HG02884 (cell line): ENCODE results near the gene PRRC2B.

ENCODE experiments used
- ATAC-seq: cut with Tn5 transposase; IDR thresholded peaks from one replicate; pipeline ENCODE4 v1.9.1; 2021; ENCODE audit warnings: mild to moderate bottlenecking, moderate library complexity; ENCODE audit not compliant: unreplicated experiment

Gene PRRC2B

DNA sequence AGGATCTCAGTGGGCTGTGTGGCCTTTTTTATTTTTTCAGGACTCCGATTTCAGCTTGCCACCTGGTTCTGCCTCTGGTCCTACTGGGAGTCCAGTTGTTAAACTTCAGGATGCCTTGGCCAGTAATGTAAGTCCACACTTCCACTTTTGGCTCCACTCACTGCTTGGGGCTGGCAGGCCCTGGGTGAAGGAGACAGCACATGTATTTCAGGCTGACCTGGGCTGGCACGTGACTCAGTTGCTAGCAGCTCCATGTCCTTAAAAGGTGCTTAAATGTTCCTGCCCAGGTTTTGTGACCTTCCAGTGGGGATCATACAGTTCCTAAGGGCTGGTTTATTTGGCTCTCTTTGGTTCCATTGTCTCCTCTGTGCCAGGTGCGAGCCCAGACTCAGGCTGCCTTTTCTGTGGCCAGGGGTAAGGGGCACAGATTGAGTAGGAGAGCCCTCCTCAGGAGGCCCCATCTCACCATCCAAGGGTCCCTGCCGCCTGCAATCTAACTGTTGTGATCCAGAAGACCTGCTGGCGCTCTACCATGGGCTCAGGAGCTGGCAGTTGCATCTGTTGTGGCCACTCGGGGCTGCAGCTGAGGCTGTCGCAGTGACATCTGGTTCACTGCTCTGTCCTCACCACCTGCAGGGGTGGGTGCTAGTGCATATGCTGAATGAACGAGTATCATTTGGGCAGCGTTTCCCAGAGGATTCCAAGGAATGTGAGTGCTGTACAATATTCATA lies 89.6 kb downstream of the PRRC2B start:
- no peak for ATAC-seq

DNA sequence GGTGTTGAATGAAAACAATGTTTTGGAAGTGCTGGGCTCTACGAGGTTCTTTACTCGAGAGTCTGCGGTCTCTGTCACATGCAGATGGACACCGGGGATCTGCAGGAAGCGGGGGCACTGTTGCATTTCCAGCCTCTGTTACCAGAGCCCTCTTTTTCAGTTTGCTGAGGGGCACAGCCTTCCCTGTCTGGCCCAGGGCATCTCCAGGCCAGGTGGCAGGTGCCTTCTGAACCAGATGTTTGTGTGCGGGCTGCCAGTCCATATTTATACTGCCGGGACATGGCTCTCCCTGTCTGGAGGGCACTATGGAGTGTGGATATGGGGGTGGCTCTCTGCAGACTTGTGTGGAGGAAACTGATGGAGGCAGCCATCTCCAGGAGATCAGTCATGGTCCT lies 90.2 kb downstream of the PRRC2B start:
- no peak for ATAC-seq

DNA sequence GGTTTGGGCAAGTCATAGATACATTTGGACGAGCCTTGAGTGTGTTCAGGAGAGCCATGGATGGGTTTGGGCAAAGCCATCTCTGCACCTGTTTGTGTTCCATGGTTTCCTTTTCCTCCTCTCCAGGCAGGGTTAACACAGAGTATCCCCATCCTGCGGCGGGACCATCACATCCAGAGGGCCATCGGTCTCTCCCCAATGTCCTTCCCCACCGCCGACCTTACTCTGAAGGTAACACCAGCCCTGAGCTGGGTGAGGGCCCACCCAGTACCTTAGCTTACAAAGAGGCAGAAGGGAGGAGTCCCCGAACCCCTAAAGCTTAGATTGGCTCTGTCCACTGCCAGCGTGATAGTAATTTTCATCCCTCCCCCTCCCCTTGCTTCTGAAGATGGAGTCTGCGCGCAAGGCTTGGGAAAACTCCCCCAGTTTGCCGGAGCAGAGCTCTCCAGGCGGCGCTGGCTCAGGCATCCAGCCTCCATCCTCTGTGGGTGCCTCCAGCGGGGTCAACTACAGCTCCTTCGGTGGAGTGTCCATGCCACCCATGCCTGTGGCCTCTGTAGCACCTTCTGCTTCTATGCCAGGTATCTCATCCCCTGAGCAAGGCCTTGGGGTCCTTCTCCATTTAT lies 90.8 kb downstream of the PRRC2B start:
- no peak for ATAC-seq

DNA sequence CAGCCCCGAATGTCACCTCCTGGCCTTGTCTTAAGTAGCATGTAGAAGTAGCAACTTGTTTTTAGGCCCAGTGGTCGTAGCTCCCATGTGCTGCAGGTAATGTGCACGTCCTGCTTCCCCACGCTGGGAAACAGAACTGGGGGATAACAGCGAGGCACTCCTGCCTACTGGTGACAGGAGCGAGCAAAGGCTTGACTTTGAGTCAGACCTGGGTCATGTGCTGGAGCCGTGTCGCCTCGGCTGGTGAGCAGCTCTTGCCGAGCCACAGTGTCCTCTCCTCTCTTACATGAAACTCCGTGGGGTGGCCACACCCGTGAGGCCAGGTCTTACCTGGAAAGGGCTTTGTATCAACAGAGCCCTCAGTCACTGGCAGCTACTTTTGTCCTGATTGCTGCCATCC lies 91.3 kb downstream of the PRRC2B start:
- no peak for ATAC-seq

DNA sequence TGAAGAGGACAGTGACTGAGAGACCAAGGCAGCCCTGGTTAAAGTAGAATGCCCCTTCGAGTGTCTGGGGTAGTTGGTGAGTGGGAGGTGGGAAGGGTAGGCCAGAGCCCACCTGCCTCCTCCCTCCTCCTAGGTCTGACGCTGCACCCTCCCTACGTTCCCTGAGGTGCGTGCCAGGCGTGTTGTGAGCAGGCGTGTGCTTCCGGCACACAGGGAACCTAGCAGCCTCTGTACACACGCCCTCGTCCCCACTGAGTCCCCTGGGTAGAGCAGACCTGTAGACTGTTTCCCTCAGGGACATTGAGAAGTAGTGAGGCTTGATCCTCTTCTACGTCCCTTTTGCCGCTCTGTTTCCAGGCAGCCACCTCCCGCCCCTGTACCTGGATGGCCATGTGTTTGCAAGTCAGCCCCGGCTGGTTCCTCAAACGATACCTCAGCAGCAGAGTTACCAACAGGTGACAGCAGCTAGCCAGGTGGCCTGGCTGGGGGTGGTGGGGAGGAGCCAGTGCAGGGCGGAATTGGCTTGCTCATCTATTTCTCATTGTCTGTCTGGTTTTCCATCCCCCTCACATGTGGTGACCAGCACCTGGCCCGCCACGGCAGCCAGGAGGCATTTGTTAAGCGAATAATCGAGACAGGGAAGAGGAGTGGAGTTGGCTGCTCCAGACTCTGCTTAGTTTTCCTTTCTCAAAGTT lies 92.0 kb downstream of the PRRC2B start:
- ATAC-seq, result no peak

DNA sequence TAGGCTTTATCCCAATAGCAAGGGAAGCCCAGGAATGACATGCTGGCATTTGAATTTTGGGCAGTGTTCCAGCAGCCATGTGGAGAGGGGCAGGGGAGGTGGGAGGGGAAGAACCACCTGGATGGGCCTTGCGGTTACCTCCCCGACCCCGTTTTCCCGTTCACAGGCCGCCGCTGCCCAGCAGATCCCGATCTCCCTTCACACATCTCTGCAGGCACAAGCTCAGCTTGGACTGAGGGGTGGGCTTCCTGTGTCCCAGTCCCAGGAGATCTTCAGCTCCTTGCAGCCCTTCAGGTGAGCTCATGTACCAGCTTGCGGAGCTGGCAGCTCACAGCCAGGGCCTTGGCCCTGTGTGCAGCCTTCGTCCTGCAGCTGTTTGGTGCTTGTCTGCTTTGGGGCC lies 93.1 kb downstream of the PRRC2B start:
- no peak for ATAC-seq

DNA sequence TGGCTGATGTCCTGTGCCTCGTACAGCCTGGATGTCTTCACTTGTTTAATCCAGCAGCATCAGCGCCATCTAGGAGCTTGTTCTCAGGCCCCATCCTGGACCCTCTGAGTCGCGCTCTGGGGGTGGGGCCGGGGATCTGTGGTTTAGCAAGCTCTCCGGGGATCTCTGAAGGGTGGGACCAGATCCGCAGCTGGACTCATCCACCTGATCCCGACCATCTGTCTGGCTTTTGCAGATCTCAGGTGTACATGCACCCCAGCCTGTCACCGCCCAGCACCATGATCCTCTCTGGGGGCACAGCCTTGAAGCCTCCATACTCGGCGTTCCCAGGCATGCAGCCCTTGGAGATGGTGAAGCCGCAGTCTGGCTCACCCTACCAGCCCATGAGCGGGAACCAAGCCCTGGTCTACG lies 93.7 kb downstream of the PRRC2B start:
- ATAC-seq, result no peak

DNA sequence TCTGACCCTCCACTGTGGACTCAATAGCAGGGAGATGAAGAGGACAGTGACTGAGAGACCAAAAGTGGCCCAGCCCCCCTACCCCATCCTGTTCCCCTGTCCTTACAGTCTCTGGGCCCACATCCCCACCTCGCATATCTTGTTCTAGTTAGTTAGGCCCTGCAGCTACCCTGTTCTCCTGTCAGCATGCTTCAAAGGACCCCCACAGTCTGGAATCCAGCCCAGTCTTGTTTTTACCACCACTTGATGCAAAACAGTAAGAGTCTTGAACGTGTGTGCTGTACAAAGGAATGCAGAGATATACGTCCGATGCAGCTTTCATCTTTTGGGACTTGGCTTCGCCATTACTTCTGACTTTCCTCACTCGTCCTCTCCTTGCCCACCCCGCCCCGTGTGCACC lies 96.6 kb downstream of the PRRC2B start:
- ATAC-seq, result no peak

DNA sequence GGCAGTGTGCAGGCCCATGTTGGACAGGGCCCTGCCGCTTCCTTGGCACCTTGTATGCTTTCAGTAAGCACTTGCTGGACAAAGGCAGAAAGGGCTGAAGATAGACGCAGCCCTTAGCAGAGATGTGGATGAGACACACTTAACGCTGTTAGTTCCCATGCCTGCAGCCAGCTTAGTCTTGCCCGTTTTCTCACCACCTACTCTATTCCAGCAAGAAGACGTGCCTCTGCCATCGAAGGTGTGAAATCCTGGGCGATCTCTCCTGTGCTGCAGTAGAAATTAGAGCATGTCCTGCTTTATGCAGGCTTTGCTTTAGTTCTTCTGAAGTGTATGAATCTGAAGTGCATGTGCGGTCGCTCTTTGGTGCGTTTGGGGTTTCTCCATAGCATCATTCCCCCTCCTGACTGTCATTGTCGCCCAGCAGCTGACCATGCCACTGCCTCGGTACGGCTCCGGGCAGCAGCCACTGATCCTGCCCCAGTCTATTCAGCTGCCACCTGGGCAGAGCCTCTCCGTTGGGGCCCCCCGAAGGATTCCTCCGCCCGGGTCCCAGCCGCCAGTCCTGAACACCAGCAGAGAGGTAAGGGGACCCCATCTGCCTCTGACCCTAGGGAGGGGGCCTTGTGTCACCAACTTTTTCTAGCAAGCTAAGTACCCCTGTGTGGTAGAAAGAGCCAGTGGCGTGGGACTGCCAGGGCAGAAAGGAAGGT lies 97.3 kb downstream of the PRRC2B start:
- ATAC-seq, result no peak

DNA sequence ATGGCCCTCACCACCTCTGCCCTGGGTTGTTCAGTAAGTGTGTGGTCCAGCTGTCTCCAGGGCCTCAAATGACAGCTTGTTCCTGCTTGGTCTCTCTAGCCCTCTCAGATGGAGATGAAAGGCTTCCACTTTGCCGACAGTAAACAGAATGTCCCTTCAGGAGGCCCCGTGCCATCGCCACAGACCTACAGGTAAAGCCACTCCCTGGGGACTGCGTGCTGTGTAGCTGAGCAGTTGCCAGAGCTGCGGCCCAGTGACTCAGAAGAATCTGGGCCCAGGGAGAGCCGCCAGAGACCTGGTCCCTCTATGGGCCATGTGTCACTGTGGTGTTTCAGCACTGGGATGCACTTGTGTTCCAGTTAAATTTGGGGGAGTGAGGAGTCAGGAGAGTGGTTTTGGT lies 98.2 kb downstream of the PRRC2B start:
- ATAC-seq, result no peak

DNA sequence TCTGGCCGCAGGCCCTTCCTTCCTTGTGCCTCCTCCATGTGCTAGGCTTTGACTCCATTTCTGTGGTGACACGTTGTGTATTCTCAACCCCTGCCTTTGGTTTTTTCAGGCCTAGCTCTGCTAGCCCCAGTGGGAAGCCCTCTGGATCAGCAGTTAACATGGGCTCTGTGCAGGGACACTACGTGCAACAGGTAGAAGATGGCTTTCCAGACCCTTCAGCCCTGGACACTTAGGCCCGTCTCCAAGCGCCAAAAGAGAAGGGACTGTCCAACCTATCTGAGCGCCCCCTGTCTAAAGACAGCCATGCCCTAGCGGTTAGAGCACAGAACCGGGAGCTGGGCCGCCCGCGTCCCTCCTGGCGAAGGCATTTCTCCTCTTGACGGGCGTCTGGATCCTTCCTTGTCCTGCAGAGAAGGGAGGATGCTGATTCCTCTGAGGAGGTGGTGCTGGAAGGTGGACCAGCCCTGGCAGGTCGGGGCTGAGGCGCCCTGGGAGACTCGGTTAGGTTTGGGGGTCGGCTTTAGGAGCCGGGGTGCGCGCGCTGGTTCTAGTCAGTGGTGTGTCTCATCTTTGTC lies 100.5 kb downstream of the PRRC2B start:
- no peak for ATAC-seq

DNA sequence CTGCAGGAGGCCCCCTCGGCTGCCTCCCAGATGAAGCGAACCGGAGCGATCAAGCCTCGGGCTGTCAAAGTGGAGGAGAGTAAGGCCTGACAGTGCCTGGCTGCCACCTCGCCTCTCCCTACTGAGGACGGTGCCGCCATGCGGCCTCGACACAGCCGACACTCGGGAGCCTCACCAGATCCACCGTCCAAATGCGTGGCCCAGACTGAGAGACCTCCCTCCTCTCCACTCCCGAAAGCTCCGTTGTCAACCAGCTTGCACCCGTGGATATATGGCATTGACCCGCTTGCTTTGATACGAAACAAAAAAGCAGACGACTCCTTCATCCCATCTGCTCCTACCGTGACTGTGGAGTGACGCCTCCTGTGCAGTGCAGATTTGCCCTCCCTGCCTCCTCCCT lies 101.9 kb downstream of the PRRC2B start:
- no peak for ATAC-seq

DNA sequence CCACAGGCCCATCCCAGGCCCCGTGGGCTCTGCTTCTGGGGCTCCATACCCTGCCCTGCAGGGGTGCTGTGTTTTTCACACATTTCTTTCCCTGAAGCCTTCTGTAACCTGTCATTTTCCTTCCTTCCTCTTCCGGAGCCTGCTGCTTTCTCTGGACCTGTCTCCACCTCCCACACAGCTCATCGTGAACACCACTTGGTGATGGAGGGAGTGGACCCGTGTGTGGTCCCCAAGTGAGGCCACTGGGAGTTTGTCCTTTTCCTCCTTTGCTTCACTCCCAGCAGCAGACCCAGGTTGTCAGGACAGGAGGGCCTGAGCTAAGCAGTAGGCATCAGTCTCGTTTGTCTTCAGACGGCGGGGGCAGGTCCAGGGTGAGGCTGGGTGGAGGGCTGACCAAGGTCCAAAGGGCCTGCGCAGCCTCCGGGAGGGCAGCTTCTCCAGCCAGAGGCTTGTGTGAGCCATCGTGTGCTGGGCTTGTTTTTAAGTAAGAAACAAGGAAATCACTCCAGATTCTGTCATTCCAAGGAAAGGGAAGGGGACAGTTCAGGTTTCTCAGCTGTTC lies 103.0 kb downstream of the PRRC2B start:
- ATAC-seq, result no peak

DNA sequence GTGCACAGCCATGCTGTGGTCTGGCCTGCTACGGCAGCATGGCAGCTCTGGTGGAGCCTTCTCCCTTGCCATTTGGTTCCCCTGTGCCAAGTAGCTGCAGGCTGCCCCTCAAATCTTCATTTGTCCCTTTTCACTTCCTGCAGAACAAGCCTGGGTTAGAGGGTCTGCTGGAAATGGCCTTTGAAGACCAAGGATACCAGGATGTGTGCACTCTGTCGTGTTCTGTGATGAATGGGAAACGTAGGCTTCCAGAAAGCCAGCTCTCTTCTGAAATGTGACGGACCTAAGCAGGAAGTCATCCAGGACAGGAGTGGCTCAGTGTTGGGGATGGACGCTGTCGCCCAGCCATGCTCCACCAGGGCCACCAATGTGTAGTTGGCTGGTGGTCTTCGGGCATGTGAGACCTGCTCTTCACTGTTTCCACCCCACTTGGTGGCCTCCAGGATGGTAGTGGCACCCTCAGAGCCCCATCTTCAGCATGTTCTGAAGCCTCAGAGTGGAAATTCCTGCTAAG lies 105.4 kb downstream of the PRRC2B start:
- no peak for ATAC-seq

DNA sequence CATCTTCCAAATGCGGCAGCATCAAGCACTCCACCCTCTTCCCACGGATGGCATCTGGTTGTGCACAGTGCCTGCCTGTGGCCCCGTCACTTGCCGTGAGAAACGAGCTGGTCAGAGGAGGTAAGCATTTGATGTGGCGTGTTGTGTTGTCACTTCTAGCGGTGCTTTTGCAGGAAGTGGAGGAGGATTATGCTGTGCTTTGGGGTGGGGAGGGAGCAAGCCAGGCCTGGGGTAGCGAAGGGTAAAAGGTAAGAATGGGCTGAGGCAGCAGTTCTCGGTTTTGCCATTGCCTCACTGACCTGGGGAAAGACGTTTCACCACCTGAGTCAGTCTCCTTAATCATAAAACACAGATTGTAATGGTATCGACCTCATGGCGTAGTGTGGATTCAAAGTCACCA lies 106.5 kb downstream of the PRRC2B start:
- ATAC-seq, result no peak

DNA sequence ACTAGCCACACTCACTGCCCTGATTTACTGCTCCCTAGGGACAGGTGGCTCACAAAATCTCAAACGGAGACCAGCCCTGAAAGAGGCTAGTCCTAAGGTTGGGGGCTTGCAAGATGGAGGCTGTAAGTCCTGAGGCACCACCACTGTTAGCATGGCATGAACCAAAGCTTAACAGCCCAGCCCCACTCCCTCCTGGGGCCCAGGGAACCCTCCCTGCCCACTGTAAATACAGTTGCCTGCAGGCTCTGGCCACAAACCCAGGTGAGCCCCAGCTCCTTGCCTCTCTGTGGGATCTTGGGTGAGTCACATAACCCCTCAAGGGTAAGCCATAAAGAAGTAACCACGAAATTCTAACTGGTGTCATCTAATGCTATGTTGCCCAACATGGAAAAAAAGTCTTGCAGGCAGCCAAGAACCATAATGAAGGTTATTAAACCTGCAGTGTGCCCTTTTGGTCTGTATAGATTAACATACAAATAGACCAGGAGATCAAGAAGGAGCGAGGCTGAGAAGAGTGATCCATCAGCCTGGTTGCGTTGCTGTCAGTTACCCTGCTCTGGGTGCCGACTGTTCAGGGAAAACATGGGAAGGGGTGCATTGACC lies 107.2 kb downstream of the PRRC2B start:
- no peak for ATAC-seq

DNA sequence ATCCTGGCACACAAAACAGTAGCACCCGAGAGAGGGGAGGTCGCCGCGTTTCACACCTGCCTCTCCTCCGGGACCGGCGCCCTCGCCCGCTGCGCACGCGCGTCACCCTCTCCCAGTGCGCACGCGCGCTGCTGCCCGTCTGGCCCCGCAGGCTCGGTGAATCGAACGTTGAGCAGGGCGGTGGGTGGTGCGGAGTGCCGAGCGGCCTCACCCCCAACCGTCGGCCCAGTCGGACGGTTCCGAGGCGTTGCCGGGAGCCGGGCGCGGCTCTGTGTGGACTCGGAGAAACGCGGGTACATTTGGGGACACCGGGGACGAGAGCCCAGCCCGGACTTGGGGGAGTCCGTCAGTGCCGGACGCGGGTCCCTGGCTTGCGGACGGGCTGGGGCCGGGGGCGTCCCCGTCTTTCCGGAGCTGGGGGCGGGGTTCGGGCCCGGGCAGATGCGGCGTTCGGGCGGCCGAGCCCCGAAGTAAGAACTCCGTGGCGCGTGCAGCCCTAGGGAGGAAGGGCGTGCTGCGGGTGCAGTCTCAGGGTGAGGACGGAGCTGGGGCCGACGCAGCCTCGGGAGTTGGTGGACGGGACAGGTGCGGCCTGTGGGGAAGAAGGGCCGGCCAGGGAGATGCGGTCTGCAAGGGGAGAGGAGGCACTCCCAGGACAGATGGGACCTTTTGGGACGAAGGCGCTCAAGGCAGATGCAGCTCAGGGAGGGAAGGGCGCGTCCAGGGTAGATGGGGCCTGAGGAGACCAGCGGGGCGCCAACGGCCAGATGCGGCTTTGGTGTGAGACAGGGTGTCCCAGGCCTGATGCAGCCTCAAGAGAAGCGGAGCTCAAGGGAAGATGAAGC lies 109.1 kb downstream of the PRRC2B start, which contains the start of gene POMT1:
Gene POMT1 (plus strand): TSS at position 138 of the 845 bp plus-strand sequence. CDS start 1,301 bp downstream, outside the sequence.
- ATAC-seq, result peak; percentile 72

DNA sequence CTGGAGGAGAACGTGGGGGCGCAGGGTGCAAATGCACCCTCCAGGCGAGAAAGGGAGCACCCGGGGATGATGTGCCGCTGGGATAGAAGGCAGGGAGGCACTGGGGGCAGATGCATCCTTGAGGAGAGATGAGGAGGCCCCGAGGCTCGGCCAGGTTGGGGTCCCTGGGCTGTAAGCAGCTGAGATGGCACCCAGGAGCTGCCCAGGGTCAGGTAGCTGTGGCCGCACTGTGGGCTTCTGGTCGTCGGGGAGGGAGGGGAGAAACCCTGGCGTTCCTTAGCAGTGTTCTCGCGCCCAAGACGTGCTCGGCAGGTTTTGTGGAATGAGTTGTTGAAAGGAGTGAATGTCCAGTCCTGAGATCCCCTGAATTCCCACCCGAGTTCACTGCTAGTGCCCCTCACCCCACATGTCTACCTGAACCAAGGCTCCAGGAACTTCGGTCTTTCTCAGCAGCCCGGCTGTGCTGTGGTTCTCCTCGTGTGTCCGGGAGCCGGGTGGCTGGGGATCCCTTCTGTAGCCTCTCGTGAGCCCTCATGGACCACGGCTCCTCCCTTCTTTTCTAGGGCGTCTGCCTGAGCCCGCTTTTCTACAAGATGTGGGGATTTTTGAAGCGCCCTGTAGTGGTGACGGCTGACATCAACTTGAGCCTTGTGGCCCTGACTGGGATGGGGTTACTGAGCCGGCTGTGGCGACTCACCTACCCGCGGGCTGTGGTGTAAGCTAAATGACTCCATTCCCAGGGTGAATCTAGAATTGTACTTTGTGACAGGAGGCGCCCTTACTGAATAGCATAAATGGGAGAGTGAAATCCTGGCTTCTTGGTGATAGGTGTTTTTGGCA lies 110.0 kb downstream of the PRRC2B start:
- no peak for ATAC-seq
